ENCODE data around the gene MAP2. TPM values are rescaled to one million over a fixed set of nuclear protein-coding genes. Genes with fewer than 3 reads are reported as not detected.

Gene MAP2
- total and polyA plus RNA-seq, 2 of the 13 experiments (the other 11 are each of a cell fraction or from before 2014, with no cell fraction given), result 0.08 TPM; not detected in 1

GRCh38 chr2:209411296-209411695 lies 12.6 kb upstream of the MAP2 start:
- H3K27me3 ChIP-seq (ENCODE audit: control insufficient read depth in 1 of 2, insufficient read depth in 2 of 2, low read length in 2 of 2), result no peaks in the 10 kb centered on the region
- FAIRE-seq, result no peak
- H3K4me1 ChIP-seq (ENCODE audit: insufficient read depth, low read length), result no peaks in the 10 kb centered on the region

More at GRCh38 chr2:209411296-209411695, 12.6 kb upstream of the MAP2 start:
- in situ Hi-C loops (cut with HindIII; ENCODE audit: extremely low pct_ligation_motif_present, low pct_unique_long_range_greater_than_20kb), result no loop called here
- H3K4me2 ChIP-seq (ENCODE audit: low read depth, low read length), result no peak overlapping the region
- peaks cover 19% of the 10 kb centered on the region for H3K9me3 ChIP-seq (ENCODE audit: low read length)
- H3K4me3 ChIP-seq (replicated peaks in 1 of 3; ENCODE audit: insufficient read depth in 1 of 3, low read depth in 2 of 3, low read length in 3 of 3), result no peak overlapping the region
- no TSS peak for BruUV-seq (replicated peaks)
- no peaks in the 10 kb centered on the region for H4K20me1 ChIP-seq (ENCODE audit: insufficient read depth, low read length)
- DNase-seq (ENCODE audit: low spot score) (no peak), ATAC-seq (no peak)
- H3K9ac ChIP-seq (ENCODE audit: insufficient read depth, low read depth, low read length), result no peak overlapping the region
- CTCF ChIA-PET (ENCODE audit: low intra/inter-chr PET ratio, low total read pairs), result no interaction called here
- TF ChIP-seq IRF2 (CRISPR knock-in tag; IDR thresholded peaks at IDR 0.05), result no peak
- no peak for TF ChIP-seq ZNF713 (CRISPR knock-in tag; IDR thresholded peaks at IDR 0.05)
- TF ChIP-seq CSRNP2 (CRISPR knock-in tag; conservative IDR thresholded peaks at IDR 0.05; ENCODE audit: low read depth), result no peak
- TF ChIP-seq UBTF (CRISPR knock-in tag; IDR thresholded peaks at IDR 0.05), result no peak
- no peak for TF ChIP-seq PBX2 (CRISPR knock-in tag; IDR thresholded peaks at IDR 0.05)
- no peak for TF ChIP-seq SALL2 (CRISPR knock-in tag; IDR thresholded peaks at IDR 0.05)
- no peak for TF ChIP-seq MTF1 (CRISPR knock-in tag; IDR thresholded peaks at IDR 0.05)
- TF ChIP-seq NCOR1 (IDR thresholded peaks at IDR 0.05; ENCODE audit: borderline replicate concordance, low read length), result no peak
- no peak for TF ChIP-seq BRF2 (CRISPR knock-in tag; IDR thresholded peaks at IDR 0.05)
- no peaks in the 10 kb centered on the region for H3K79me2 ChIP-seq (ENCODE audit: insufficient read depth, low read length)
- 56% methylated on average over 1 of the region's 1 CpG for WGBS (ENCODE audit: low lambda C conversion rate)
- POLR2A ChIA-PET, result no interaction called here
- H3K27ac ChIP-seq (ENCODE audit: extremely low read length, insufficient read depth, low read length), result no peak overlapping the region
- H2AFZ ChIP-seq (ENCODE audit: low read length), result no peak overlapping the region
- H3K36me3 ChIP-seq (replicated peaks in 1 of 2; ENCODE audit: control insufficient read depth in 1 of 2, insufficient read depth in 2 of 2, low read length in 2 of 2), result no peaks in the 10 kb centered on the region
- intact Hi-C loops (cut with micrococcal nuclease; ENCODE audit: unreplicated experiment), result no loop called here

Data from HepG2 (cell line).